ENCODE measurements around the gene DDX18. TPM values are rescaled to one million over a fixed set of nuclear protein-coding genes. Genes with fewer than 3 reads are reported as not detected.

Gene DDX18
- total and polyA plus RNA-seq, 2 donors (not counting 3 experiments of a cell fraction or from before 2014, with no cell fraction given) = 15.8 to 50.4 TPM

DNA sequence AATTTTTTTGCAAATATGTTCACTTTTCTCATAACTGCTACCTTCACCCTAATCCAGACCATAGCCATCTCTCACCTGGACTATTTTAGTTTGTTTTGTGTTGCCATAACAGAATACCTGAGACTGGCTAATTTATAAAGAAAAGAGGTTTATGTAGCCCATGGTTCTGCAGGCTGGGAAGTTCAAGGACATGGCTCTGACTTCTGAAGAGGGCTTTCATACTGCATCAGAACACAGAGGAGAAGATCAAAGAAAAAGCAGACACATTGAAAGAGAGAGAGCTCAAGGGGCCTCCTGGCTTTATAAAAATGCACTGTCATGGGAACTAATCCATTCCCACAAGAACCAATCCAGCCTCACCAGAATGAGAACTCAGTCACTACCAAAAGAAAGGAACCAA is 25.0 kb upstream of the DDX18 start:
- ChIA-PET CTCF (no interaction called here), POLR2A (no interaction called here)
- H2AFZ ChIP-seq (ENCODE audit: low read depth, low read length) = no peak overlapping the region
- intact Hi-C loops (cut with micrococcal nuclease) (loop anchor here (10.0 kb wide), 1 partner anchor 1045 kb away; no protein-coding TSS in a partner anchor), dilution Hi-C loops (cut with MboI; ENCODE audit: extremely low pct_ligation_motif_present, low sequenced_read_pairs) (no loop called here)
- no peak overlapping the region for H3K4me2 ChIP-seq (ENCODE audit: insufficient read depth, low read length)
- no peaks in the 10 kb centered on the region for H3K36me3 ChIP-seq (ENCODE audit: control insufficient read depth in 2 of 2, extremely low read depth in 1 of 2, insufficient read depth in 2 of 2, low read length in 2 of 2)
- H4K20me1 ChIP-seq (replicated peaks; ENCODE audit: control insufficient read depth, extremely low read depth, insufficient read depth, low read length) = no peaks in the 10 kb centered on the region
- H3K79me2 ChIP-seq (ENCODE audit: control insufficient read depth, insufficient read depth, low read length) = no peaks in the 10 kb centered on the region
- H3K9ac ChIP-seq (replicated peaks; ENCODE audit: extremely low read depth, insufficient read depth, low read length) = no peak overlapping the region
- DNase-seq (ENCODE audit: low read depth, low spot score) (no peak), FAIRE-seq (no peak)
- H3K27ac ChIP-seq (ENCODE audit: insufficient read depth, low read depth, low read length) = no peak overlapping the region
- no peak overlapping the region for H3K4me3 ChIP-seq (replicated peaks in 1 of 3; ENCODE audit: insufficient read depth in 1 of 3, low read depth in 1 of 3, low read length in 3 of 3)
- H3K9me1 ChIP-seq (replicated peaks; ENCODE audit: control insufficient read depth, extremely low read depth, insufficient read depth, low read length) = no peaks in the 10 kb centered on the region
- no peaks in the 10 kb centered on the region for H3K27me3 ChIP-seq (ENCODE audit: control insufficient read depth in 2 of 2, insufficient read depth in 2 of 2, low read length in 2 of 2)
- TF ChIP-seq JUN (IDR thresholded peaks at IDR 0.05; ENCODE audit: borderline replicate concordance, insufficient read depth, insufficient read length, low read depth) (no peak), EZH2 (IDR thresholded peaks at IDR 0.05; ENCODE audit: borderline replicate concordance, low read depth, low read length, severe bottlenecking) (no peak), POLR2AphosphoS5 (IDR thresholded peaks at IDR 0.05; ENCODE audit: insufficient read depth, low read depth, low read length) (no peak), MYC (IDR thresholded peaks at IDR 0.05; ENCODE audit: low read depth, low read length) (no peak), GATA2 (IDR thresholded peaks at IDR 0.05; ENCODE audit: insufficient read depth, insufficient read length, low read depth, low read length) (no peak), FOS (IDR thresholded peaks at IDR 0.05; ENCODE audit: borderline replicate concordance, insufficient read depth, low read length) (no peak)
- TF ChIP-seq, protein P1, sequence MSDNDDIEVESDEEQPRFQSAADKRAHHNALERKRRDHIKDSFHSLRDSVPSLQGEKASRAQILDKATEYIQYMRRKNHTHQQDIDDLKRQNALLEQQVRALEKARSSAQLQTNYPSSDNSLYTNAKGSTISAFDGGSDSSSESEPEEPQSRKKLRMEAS (IDR thresholded peaks at IDR 0.05; ENCODE audit: insufficient read depth, insufficient read length) = no peak
- BruUV-seq (replicated peaks) = no TSS peak
- no peaks in the 10 kb centered on the region for H3K4me1 ChIP-seq (ENCODE audit: control insufficient read depth, extremely low read depth, insufficient read depth, low read length)
- no peaks in the 10 kb centered on the region for H3K9me3 ChIP-seq (replicated peaks; ENCODE audit: control insufficient read depth, insufficient read depth, low read length)

DNA sequence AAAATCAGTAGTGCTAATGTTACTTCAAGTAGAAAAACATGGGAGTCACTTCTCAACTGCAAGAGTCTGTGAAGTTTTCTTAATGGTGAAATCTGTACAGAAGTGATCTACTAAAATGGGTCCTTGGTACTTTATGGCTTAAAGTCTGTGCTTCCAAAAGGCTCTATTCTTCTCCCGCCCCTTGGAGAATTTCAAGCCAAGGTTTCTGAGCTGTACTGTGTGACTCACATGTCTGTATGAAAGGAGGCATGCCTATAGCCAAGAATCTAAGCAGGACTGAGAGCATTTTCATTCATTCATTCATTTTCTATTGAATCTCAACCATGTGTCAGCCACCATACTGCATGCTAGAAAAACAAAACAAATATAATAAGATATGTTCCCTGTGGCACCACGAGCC is 19.8 kb upstream of the DDX18 start:
- DNase-seq (ENCODE audit: low read depth, low spot score) (no peak), FAIRE-seq (no peak)
- H3K9me1 ChIP-seq (replicated peaks; ENCODE audit: control insufficient read depth, extremely low read depth, insufficient read depth, low read length) = no peaks in the 10 kb centered on the region
- H2AFZ ChIP-seq (ENCODE audit: low read depth, low read length) = no peak overlapping the region
- no peak overlapping the region for H3K4me2 ChIP-seq (ENCODE audit: insufficient read depth, low read length)
- no TSS peak for BruUV-seq (replicated peaks)
- H4K20me1 ChIP-seq (replicated peaks; ENCODE audit: control insufficient read depth, extremely low read depth, insufficient read depth, low read length) = no peaks in the 10 kb centered on the region
- H3K9me3 ChIP-seq (replicated peaks; ENCODE audit: control insufficient read depth, insufficient read depth, low read length) = no peaks in the 10 kb centered on the region
- TF ChIP-seq POLR2A (IDR thresholded peaks at IDR 0.05; ENCODE audit: low read depth, low read length) = no peak
- no peak for TF ChIP-seq MYC (IDR thresholded peaks at IDR 0.05; ENCODE audit: low read depth, low read length)
- no peak for TF ChIP-seq POLR2AphosphoS5 (IDR thresholded peaks at IDR 0.05; ENCODE audit: insufficient read depth, low read depth, low read length)
- TF ChIP-seq GATA2 (IDR thresholded peaks at IDR 0.05; ENCODE audit: insufficient read depth, insufficient read length, low read depth, low read length) = no peak
- TF ChIP-seq FOS (IDR thresholded peaks at IDR 0.05; ENCODE audit: borderline replicate concordance, insufficient read depth, low read length) = no peak
- TF ChIP-seq JUN (IDR thresholded peaks at IDR 0.05; ENCODE audit: borderline replicate concordance, insufficient read depth, insufficient read length, low read depth) = no peak
- TF ChIP-seq EZH2 (IDR thresholded peaks at IDR 0.05; ENCODE audit: borderline replicate concordance, low read depth, low read length, severe bottlenecking) = no peak
- TF ChIP-seq, protein P2, sequence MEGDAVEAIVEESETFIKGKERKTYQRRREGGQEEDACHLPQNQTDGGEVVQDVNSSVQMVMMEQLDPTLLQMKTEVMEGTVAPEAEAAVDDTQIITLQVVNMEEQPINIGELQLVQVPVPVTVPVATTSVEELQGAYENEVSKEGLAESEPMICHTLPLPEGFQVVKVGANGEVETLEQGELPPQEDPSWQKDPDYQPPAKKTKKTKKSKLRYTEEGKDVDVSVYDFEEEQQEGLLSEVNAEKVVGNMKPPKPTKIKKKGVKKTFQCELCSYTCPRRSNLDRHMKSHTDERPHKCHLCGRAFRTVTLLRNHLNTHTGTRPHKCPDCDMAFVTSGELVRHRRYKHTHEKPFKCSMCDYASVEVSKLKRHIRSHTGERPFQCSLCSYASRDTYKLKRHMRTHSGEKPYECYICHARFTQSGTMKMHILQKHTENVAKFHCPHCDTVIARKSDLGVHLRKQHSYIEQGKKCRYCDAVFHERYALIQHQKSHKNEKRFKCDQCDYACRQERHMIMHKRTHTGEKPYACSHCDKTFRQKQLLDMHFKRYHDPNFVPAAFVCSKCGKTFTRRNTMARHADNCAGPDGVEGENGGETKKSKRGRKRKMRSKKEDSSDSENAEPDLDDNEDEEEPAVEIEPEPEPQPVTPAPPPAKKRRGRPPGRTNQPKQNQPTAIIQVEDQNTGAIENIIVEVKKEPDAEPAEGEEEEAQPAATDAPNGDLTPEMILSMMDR (IDR thresholded peaks at IDR 0.05; ENCODE audit: extremely low read depth in 1 of 2, insufficient read depth in 1 of 2, low read depth in 1 of 2, low read length in 2 of 2) = no peak
- TF ChIP-seq, protein P1 (IDR thresholded peaks at IDR 0.05; ENCODE audit: insufficient read depth, insufficient read length) = no peak
- POLR2A ChIA-PET = no interaction called here
- no peak overlapping the region for H3K4me3 ChIP-seq (replicated peaks in 1 of 3; ENCODE audit: insufficient read depth in 1 of 3, low read depth in 1 of 3, low read length in 3 of 3)
- dilution Hi-C loops (cut with MboI; ENCODE audit: extremely low pct_ligation_motif_present, low sequenced_read_pairs) (no loop called here), intact Hi-C loops (cut with micrococcal nuclease) (no loop called here)
- no peaks in the 10 kb centered on the region for H3K79me2 ChIP-seq (ENCODE audit: control insufficient read depth, insufficient read depth, low read length)
- H3K27ac ChIP-seq (ENCODE audit: insufficient read depth, low read depth, low read length) = no peak overlapping the region
- H3K9ac ChIP-seq (replicated peaks; ENCODE audit: extremely low read depth, insufficient read depth, low read length) = no peak overlapping the region
- H3K36me3 ChIP-seq (ENCODE audit: control insufficient read depth in 2 of 2, extremely low read depth in 1 of 2, insufficient read depth in 2 of 2, low read length in 2 of 2) = no peaks in the 10 kb centered on the region
- no peaks in the 10 kb centered on the region for H3K4me1 ChIP-seq (ENCODE audit: control insufficient read depth, extremely low read depth, insufficient read depth, low read length)
- CTCF ChIA-PET = interaction anchor here (3.2 kb wide), 1 partner anchor 9 kb away, joined by 13 read pairs; no protein-coding TSS in a partner anchor
- H3K27me3 ChIP-seq (ENCODE audit: control insufficient read depth in 2 of 2, insufficient read depth in 2 of 2, low read length in 2 of 2) = no peaks in the 10 kb centered on the region
